ENCODE results near the gene DNASE2B. TPM values are rescaled to one million over a fixed set of nuclear protein-coding genes. Genes with fewer than 3 reads are reported as not detected.
"Not testable (repeated sequence)": the region's sequence is repeated elsewhere in the genome, so short reads cannot be mapped to it uniquely, and the experiment has no call there.

The DNASE2B gene
- total RNA-seq, 1 experiment from 2014 or later = not detected

GRCh38 chr1:84448704-84449103 lies 50.4 kb downstream of the DNASE2B start:
- H2AK5ac ChIP-seq (ENCODE audit: insufficient read length, low read length) = not testable (repeated sequence)

More at GRCh38 chr1:84448704-84449103, 50.4 kb downstream of the DNASE2B start:
- not testable (repeated sequence) for H2BK20ac ChIP-seq (ENCODE audit: low read depth, low read length, poor library complexity, severe bottlenecking); H3K36me3 Mint-ChIP-seq (ENCODE audit: insufficient read depth in 1 of 3, low read depth in 3 of 3); H3K4ac ChIP-seq (ENCODE audit: low read depth, low read length); H3K27me3 ChIP-seq (ENCODE audit: insufficient read depth, low read length); H3K79me2 ChIP-seq (ENCODE audit: insufficient read depth, low read length); H3K23ac ChIP-seq (ENCODE audit: insufficient read length, low read depth, low read length); H2BK5ac ChIP-seq (ENCODE audit: insufficient read length, low read length); H3K27ac ChIP-seq (ENCODE audit: insufficient read length, low read depth, low read length); H3K27ac Mint-ChIP-seq; H3K56ac ChIP-seq (ENCODE audit: insufficient read length, low read depth, low read length); H2BK15ac ChIP-seq (ENCODE audit: low read depth, low read length); H3K14ac ChIP-seq (ENCODE audit: insufficient read depth, low read length); H3K4me3 Mint-ChIP-seq; H3K4me1 Mint-ChIP-seq; H3K9ac ChIP-seq (ENCODE audit: extremely low read depth, insufficient read length, low read length); H3T11ph ChIP-seq (ENCODE audit: low read length); H4K91ac ChIP-seq (ENCODE audit: insufficient read length, low read depth, low read length); H3K4me1 ChIP-seq (ENCODE audit: insufficient read depth, low read length); H2BK12ac ChIP-seq (ENCODE audit: insufficient read length, low read depth, low read length); H2AFZ ChIP-seq (ENCODE audit: low read length); H3K79me1 ChIP-seq (ENCODE audit: insufficient read depth, low read depth, low read length, poor library complexity, severe bottlenecking); H3K4me2 ChIP-seq (ENCODE audit: insufficient read depth, insufficient read length, low read length); H4K20me1 ChIP-seq (ENCODE audit: control insufficient read depth, insufficient read depth, insufficient read length); DNase-seq; H4K8ac ChIP-seq (replicated peaks; ENCODE audit: insufficient read length, low read depth, low read length); H3K18ac ChIP-seq (ENCODE audit: insufficient read length, low read depth, low read length); H3K23me2 ChIP-seq (ENCODE audit: insufficient read length, low read depth, low read length, poor library complexity, severe bottlenecking); H4K5ac ChIP-seq (ENCODE audit: insufficient read length, low read depth, low read length); H3K9me3 ChIP-seq (ENCODE audit: control insufficient read depth, low read depth, low read length); H2BK120ac ChIP-seq (ENCODE audit: low read depth, low read length, poor library complexity, severe bottlenecking)
- WGBS (ENCODE audit: extremely low coverage, insufficient read length, low lambda C conversion rate) = no CpG with 5 or more reads among the region's 3 CpGs
- Mint-ChIP-seq H3K9me3 (peaks cover 0 to 15% of the 10 kb centered on the region in 2 experiments; a peak in 2 of 5 replicates), H3K27me3 (ENCODE audit: low read depth) (peaks cover 12% of the 10 kb centered on the region)

Measured in H9 (cell line).